Smooth muscle cell (in vitro differentiated cells): ENCODE data around the gene SORL1-AS1.

Experiments
- DNase-seq: peaks from one replicate; lab custom pipeline; 2025; ENCODE audit not compliant: unreplicated experiment; lab: John Stamatoyannopoulos, UW
- H2AFZ ChIP-seq: fragments of 200-600 bp; sonication (generic); 2 replicates; pipeline ENCODE4 v1.6.0; 2016; ENCODE audit warnings: antibody characterized with exemption, low read depth, mild to moderate bottlenecking
- H3F3A ChIP-seq: fragments of 200-600 bp; sonication (generic); 2 replicates; pipeline ENCODE4 v1.6.0; 2017; ENCODE audit warnings: antibody characterized with exemption, low read depth
- H3K27ac ChIP-seq: fragments of 200-600 bp; sonication (generic); 2 replicates; pipeline ENCODE4 v1.5.1; 2016; ENCODE audit warnings: low read depth, mild to moderate bottlenecking
- H3K27me3 ChIP-seq: fragments of 200-600 bp; sonication (generic); 2 replicates; pipeline ENCODE4 v1.6.1; 2016; ENCODE audit warnings: low read depth, mild to moderate bottlenecking
- H3K36me3 ChIP-seq: fragments of 200-600 bp; sonication (generic); 2 replicates; pipeline ENCODE4 v1.5.1; 2016; ENCODE audit warnings: low read depth
- H3K4me1 ChIP-seq: fragments of 200-600 bp; sonication (generic); 2 replicates; pipeline ENCODE4 v1.5.1; 2016; ENCODE audit warnings: low read depth
- H3K4me2 ChIP-seq: fragments of 200-600 bp; sonication (generic); 2 replicates; pipeline ENCODE4 v1.6.0; 2016; ENCODE audit warnings: mild to moderate bottlenecking
- H3K4me3 ChIP-seq: fragments of 200-600 bp; sonication (generic); 2 replicates; pipeline ENCODE4 v1.5.1; 2016; ENCODE audit warnings: mild to moderate bottlenecking
- H3K79me2 ChIP-seq: fragments of 200-600 bp; sonication (generic); 2 replicates; pipeline ENCODE4 v1.6.0; 2016; ENCODE audit warnings: low read depth, mild to moderate bottlenecking
- H3K9ac ChIP-seq: fragments of 200-600 bp; sonication (generic); 2 replicates; pipeline ENCODE4 v1.6.0; 2016; ENCODE audit warnings: low read depth
- H3K9me3 ChIP-seq: fragments of 200-600 bp; sonication (generic); replicated peaks from 2 replicates; pipeline ENCODE4 v1.5.1; 2016; ENCODE audit warnings: low read depth
- H4K20me1 ChIP-seq: fragments of 200-600 bp; sonication (generic); 2 replicates; pipeline ENCODE4 v1.6.0; 2016; ENCODE audit warnings: low read depth
- CTCF ChIP-seq: fragments of 200-600 bp; sonication (generic); IDR thresholded peaks from 2 replicates; pipeline ENCODE4 v1.5.1; 2017; ENCODE audit warnings: borderline replicate concordance, mild to moderate bottlenecking, antibody characterized with exemption; ENCODE audit not compliant: insufficient read depth, poor library complexity, severe bottlenecking
- WGBS: methylation state at CpG from one replicate; pipeline ENCODE4 v1.1.7; 2016; ENCODE audit warnings: low lambda C conversion rate; 5-methylcytosine and 5-hydroxymethylcytosine counted together

SORL1-AS1 gene

GRCh38 chr11:121467471-121467870, 14.7 kb upstream of the SORL1-AS1 start:
- peak overlapping the region; percentile 64 for H3K27ac ChIP-seq
- H4K20me1 ChIP-seq = no peaks in the 10 kb centered on the region
- H3F3A ChIP-seq = peaks cover 27% of the 10 kb centered on the region
- H3K36me3 ChIP-seq = no peaks in the 10 kb centered on the region
- no peak for TF ChIP-seq CTCF
- no peak for DNase-seq
- H3K4me1 ChIP-seq = peaks cover 19% of the 10 kb centered on the region
- H3K79me2 ChIP-seq = no peaks in the 10 kb centered on the region
- no peaks in the 10 kb centered on the region for H3K9me3 ChIP-seq
- H3K4me2 ChIP-seq = peak overlapping the region; percentile 2
- H3K27me3 ChIP-seq = no peaks in the 10 kb centered on the region
- WGBS = 65% methylated on average over 2 of the region's 2 CpGs
- H3K4me3 ChIP-seq = no peak overlapping the region
- no peak overlapping the region for H3K9ac ChIP-seq
- H2AFZ ChIP-seq = no peak overlapping the region

DNA sequence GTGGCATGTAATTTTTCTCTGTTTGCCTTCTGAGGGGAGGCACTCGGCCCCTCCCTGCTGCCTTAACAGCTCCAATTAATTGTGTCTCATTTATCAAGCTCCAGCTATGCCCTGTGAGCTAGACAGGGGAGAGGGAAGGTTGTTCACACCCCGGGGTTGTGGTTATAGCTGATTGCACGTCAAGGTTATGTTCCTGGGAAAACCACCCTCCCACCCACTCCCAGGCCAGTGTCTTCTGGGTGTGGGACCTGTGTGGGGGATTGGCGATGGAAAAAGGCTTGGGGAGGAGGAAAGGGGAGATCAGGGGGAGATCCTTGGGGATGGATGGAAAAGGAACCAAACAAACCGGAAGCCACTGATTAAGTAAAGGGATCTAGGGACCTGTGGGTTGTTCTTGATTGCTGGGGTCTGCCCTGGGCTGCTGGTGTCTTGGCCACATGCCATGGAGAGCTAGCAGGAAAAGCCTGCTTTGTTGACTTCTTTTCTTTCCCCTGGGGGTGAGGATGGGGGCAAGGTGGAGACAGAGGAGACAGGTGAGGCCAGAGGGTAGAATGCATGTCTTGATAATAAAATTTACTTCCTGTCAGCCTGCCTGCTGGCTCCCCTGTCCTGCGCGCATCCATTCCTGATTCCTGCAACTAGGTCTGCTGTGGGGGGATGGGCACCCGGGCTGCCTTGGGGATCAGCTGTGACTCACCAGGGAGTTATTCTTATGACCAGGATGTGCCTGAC, 13.5 kb upstream of the SORL1-AS1 start:
- H2AFZ ChIP-seq = no peak overlapping the region
- H3F3A ChIP-seq = peaks cover 27% of the 10 kb centered on the region
- H3K9ac ChIP-seq = no peak overlapping the region
- peaks cover 19% of the 10 kb centered on the region for H3K4me1 ChIP-seq
- no peak overlapping the region for H3K4me3 ChIP-seq
- no peaks in the 10 kb centered on the region for H3K9me3 ChIP-seq
- peak overlapping the region; percentile 64 for H3K27ac ChIP-seq
- WGBS = 10% methylated on average over 8 of the region's 8 CpGs
- H3K27me3 ChIP-seq = no peaks in the 10 kb centered on the region
- peak; percentile 69 for DNase-seq
- no peaks in the 10 kb centered on the region for H3K79me2 ChIP-seq
- no peak for TF ChIP-seq CTCF
- no peaks in the 10 kb centered on the region for H3K36me3 ChIP-seq
- H3K4me2 ChIP-seq = peak overlapping the region; percentile 47
- H4K20me1 ChIP-seq = no peaks in the 10 kb centered on the region

DNA sequence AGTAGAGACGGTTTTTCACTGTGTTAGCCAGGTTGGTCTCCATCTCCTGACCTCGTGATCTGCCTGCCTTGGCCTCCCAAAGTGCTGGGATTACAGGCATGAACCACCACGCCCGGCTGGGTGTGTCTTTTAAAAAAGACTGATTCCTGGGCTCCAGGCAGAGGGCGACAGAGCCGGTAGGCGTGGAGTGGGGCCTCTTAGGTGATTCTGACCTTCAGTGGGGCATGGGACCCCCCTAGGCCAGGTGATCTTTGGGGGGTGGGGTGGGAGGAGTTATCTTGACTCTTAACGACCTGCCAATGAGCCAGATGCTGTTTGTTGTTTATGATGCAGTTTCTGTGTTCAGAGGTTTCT, 12.9 kb upstream of the SORL1-AS1 start:
- no peak overlapping the region for H2AFZ ChIP-seq

More for the DNA sequence above, 12.9 kb upstream of the SORL1-AS1 start:
- no peaks in the 10 kb centered on the region for H3K9me3 ChIP-seq
- peak overlapping the region; percentile 47 for H3K4me2 ChIP-seq
- no peak for DNase-seq
- 47% methylated on average over 8 of the region's 8 CpGs for WGBS
- peak overlapping the region; percentile 64 for H3K27ac ChIP-seq
- no peak for TF ChIP-seq CTCF
- H3K79me2 ChIP-seq = no peaks in the 10 kb centered on the region
- H3K4me1 ChIP-seq = peaks cover 19% of the 10 kb centered on the region
- H3K27me3 ChIP-seq = no peaks in the 10 kb centered on the region
- no peaks in the 10 kb centered on the region for H3K36me3 ChIP-seq
- no peak overlapping the region for H3K9ac ChIP-seq
- H4K20me1 ChIP-seq = no peaks in the 10 kb centered on the region
- peaks cover 27% of the 10 kb centered on the region for H3F3A ChIP-seq
- H3K4me3 ChIP-seq = no peak overlapping the region
